ENCODE data around the gene PARD3B.

GRCh38 chr2:205139822-205140463 is 594.7 kb downstream of the PARD3B start:
- TF ChIP-seq CTCF (IDR thresholded peaks at IDR 0.05) (no peak), POLR2A (IDR thresholded peaks at IDR 0.05) (no peak)
